HepG2 (cell line): ENCODE measurements around the gene HUNK. TPM values are rescaled to one million over a fixed set of nuclear protein-coding genes. Genes with fewer than 3 reads are reported as not detected.

ENCODE experiments used
- ATAC-seq: fragments of 200-7000 bp; cut with Tn5 transposase; 3 replicates; pipeline ENCODE4 v1.9.1; 2020; ENCODE audit warnings: mild to moderate bottlenecking, moderate library complexity
- BruUV-seq: library from RNA; stranded (reverse); fragments of 400-500 nt; replicated peaks from 2 replicates; lab custom pipeline; 2021; lab: Mats Ljungman, UMichigan
- CTCF ChIA-PET: fragments of 300-600 bp; formaldehyde crosslinking; extraction: SDS; loops from one replicate; lab custom pipeline; 2021; ENCODE audit warnings: low total read pairs, inconsistent platforms, low intra/inter-chr PET ratio; lab: Yijun Ruan, JAX
- POLR2A ChIA-PET: fragments of 350-600 bp; sonication (Branson Sonifier 250); formaldehyde crosslinking; loops from one replicate; lab custom pipeline; 2020; ENCODE audit warnings: antibody characterized with exemption, inconsistent platforms; lab: Yijun Ruan, JAX
- DNase-seq: peaks from one replicate; pipeline ENCODE4 v3.0.0-alpha.2; 2015; ENCODE audit warnings: low spot score
- FAIRE-seq: peaks from 3 replicates; lab custom pipeline; 2011; peaks lifted over from hg19 to GRCh38; lab: Jason Lieb, UNC
- H2AFZ ChIP-seq: one replicate; pipeline ENCODE4 v1.6.1; 2011; ENCODE audit warnings: low read length, inconsistent platforms
- H3K27ac ChIP-seq: fragments of 300-600 bp; 3 replicates; pipeline ENCODE4 v1.8.0; 2011; ENCODE audit warnings: mixed run types, mild to moderate bottlenecking, mixed read lengths, low read length, inconsistent platforms; ENCODE audit not compliant: insufficient read depth; ENCODE audit errors: extremely low read length
- H3K27me3 ChIP-seq, 2 experiments: fragments of 200-600 bp in 1 of 2; 2 replicates in 1 of 2; 3 replicates in 1 of 2; pipeline versions ENCODE4 v1.6.0 to v1.8.0; 2011; ENCODE audit warnings: low read length in 2 of 2, mild to moderate bottlenecking in 2 of 2, moderate library complexity in 2 of 2, inconsistent platforms in 1 of 2; ENCODE audit not compliant: insufficient read depth in 2 of 2, control insufficient read depth in 1 of 2
- H3K36me3 ChIP-seq, 2 experiments: fragments of 200-600 bp in 1 of 2; replicated peaks in 1 of 2; 2 replicates in 1 of 2; 3 replicates in 1 of 2; pipeline versions ENCODE4 v1.5.1 to v1.8.0; 2011; ENCODE audit warnings: low read length in 2 of 2, inconsistent platforms in 1 of 2; ENCODE audit not compliant: insufficient read depth in 2 of 2, control insufficient read depth in 1 of 2
- H3K4me1 ChIP-seq: 2 replicates; pipeline ENCODE4 v1.5.1; 2012; ENCODE audit warnings: low read length, inconsistent platforms; ENCODE audit not compliant: insufficient read depth
- H3K4me2 ChIP-seq: 2 replicates; pipeline ENCODE4 v1.6.0; 2011; ENCODE audit warnings: low read depth, low read length, inconsistent platforms
- H3K4me3 ChIP-seq, 3 experiments: fragments of 200-600 bp in 1 of 3; sonication (generic), shearing (Covaris generic) in 1 of 3; replicated peaks in 1 of 3; 2 replicates each; pipeline ENCODE4 v1.5.1; 2011 to 2016; ENCODE audit warnings: low read length in 3 of 3, inconsistent platforms in 2 of 3, low read depth in 2 of 3, mild to moderate bottlenecking in 2 of 3, control low read depth in 1 of 3, mixed read lengths in 1 of 3; ENCODE audit not compliant: insufficient read depth in 1 of 3
- H3K79me2 ChIP-seq: one replicate; pipeline ENCODE4 v1.6.1; 2011; ENCODE audit warnings: low read length, inconsistent platforms; ENCODE audit not compliant: insufficient read depth
- H3K9ac ChIP-seq: 2 replicates; pipeline ENCODE4 v1.6.0; 2011; ENCODE audit warnings: mild to moderate bottlenecking, low read depth, low read length, inconsistent platforms; ENCODE audit not compliant: insufficient read depth
- H3K9me3 ChIP-seq: 2 replicates; pipeline ENCODE4 v1.5.1; 2012; ENCODE audit warnings: mild to moderate bottlenecking, low read length
- H4K20me1 ChIP-seq: 2 replicates; pipeline ENCODE4 v1.6.0; 2011; ENCODE audit warnings: inconsistent platforms, mild to moderate bottlenecking, low read length, moderate library complexity; ENCODE audit not compliant: insufficient read depth
- CENPBD1 ChIP-seq: sonication (generic); formaldehyde crosslinking; IDR thresholded peaks from 2 replicates; pipeline ENCODE4 v1.8.0; 2022; ENCODE audit warnings: missing genetic modification reagents, low read depth, mild to moderate bottlenecking, borderline replicate concordance
- IKZF4 ChIP-seq: sonication (generic); formaldehyde crosslinking; IDR thresholded peaks from 2 replicates; pipeline ENCODE4 v1.5.1; 2020; ENCODE audit warnings: borderline replicate concordance, mild to moderate bottlenecking, low read depth, missing genetic modification reagents; ENCODE audit errors: not compliant biosample characterization
- ISX ChIP-seq: sonication (generic); formaldehyde crosslinking; conservative IDR thresholded peaks from 2 replicates; pipeline ENCODE4 v1.5.0; 2020; ENCODE audit warnings: missing genetic modification reagents
- JUNB ChIP-seq: sonication (generic); formaldehyde crosslinking; IDR thresholded peaks from 2 replicates; pipeline ENCODE4 v1.8.0; 2022; ENCODE audit warnings: missing genetic modification reagents, mild to moderate bottlenecking, borderline replicate concordance
- MAX ChIP-seq: IDR thresholded peaks from 2 replicates; pipeline ENCODE4 v1.6.1; 2012; ENCODE audit warnings: inconsistent platforms
- NFYC ChIP-seq: IDR thresholded peaks from 2 replicates; pipeline ENCODE4 v1.6.1; 2016; ENCODE audit warnings: missing genetic modification reagents, missing compliant biosample characterization
- POGZ ChIP-seq: sonication (generic); formaldehyde crosslinking; IDR thresholded peaks from 2 replicates; pipeline ENCODE4 v1.4.0; 2020; ENCODE audit warnings: mild to moderate bottlenecking, missing genetic modification reagents
- RFX5 ChIP-seq: IDR thresholded peaks from 2 replicates; pipeline ENCODE4 v1.6.1; 2011; ENCODE audit warnings: low read depth, low read length, improper control_type of control experiment
- SOX5 ChIP-seq: IDR thresholded peaks from 2 replicates; pipeline ENCODE4 v1.6.1; 2016; ENCODE audit warnings: borderline replicate concordance
- TMF1 ChIP-seq: sonication (generic); formaldehyde crosslinking; IDR thresholded peaks from 2 replicates; pipeline ENCODE4 v1.8.1; 2022; ENCODE audit warnings: low read depth, missing genetic modification reagents
- ZFP62 ChIP-seq: sonication (generic); formaldehyde crosslinking; IDR thresholded peaks from 2 replicates; pipeline ENCODE4 v1.4.0; 2020; ENCODE audit warnings: missing genetic modification reagents
- ZNF17 ChIP-seq: sonication (generic); formaldehyde crosslinking; IDR thresholded peaks from 2 replicates; pipeline ENCODE4 v1.5.0; 2020; ENCODE audit warnings: mild to moderate bottlenecking, missing genetic modification reagents
- ZNF24 ChIP-seq: fragments of 450-650 bp; IDR thresholded peaks from 2 replicates; pipeline ENCODE4 v1.6.1; 2017; ENCODE audit warnings: antibody characterized with exemption, mild to moderate bottlenecking
- ZNF562 ChIP-seq: sonication (generic); formaldehyde crosslinking; IDR thresholded peaks from 2 replicates; pipeline ENCODE4 v1.8.0; 2022; ENCODE audit warnings: missing genetic modification reagents, borderline replicate concordance
- ZNF563 ChIP-seq: sonication (generic); formaldehyde crosslinking; IDR thresholded peaks from 2 replicates; pipeline ENCODE4 v1.8.0; 2022; ENCODE audit warnings: mild to moderate bottlenecking, moderate library complexity, missing genetic modification reagents
- ZNF652 ChIP-seq: IDR thresholded peaks from 2 replicates; pipeline ENCODE4 v1.6.1; 2016; ENCODE audit warnings: low read depth, borderline replicate concordance
- WGBS: methylation state at CpG from one replicate; pipeline ENCODE4 v1.1.6; 2017; ENCODE audit warnings: low lambda C conversion rate; 5-methylcytosine and 5-hydroxymethylcytosine counted together
- in situ Hi-C: cut with HindIII; loops from 2 replicates; pipeline ENCODE4 v1.10.0; 2017; ENCODE audit warnings: low pct_unique_long_range_greater_than_20kb; ENCODE audit not compliant: extremely low pct_ligation_motif_present
- intact Hi-C: fragments of 100-400 bp; cut with micrococcal nuclease; formaldehyde crosslinking; loops from one replicate; pipeline ENCODE4 v1.10.0; 2022; ENCODE audit not compliant: unreplicated experiment
- polyA plus RNA-seq, 8 experiments: library from polyadenylated mRNA; depleted of rRNA in 3 of 8; stranded (reverse) in 7 of 8; unstranded in 1 of 8; fragments of >200 nt; fragmentation: Illumina TruSeq in 4 of 8; extraction: Trizol in 4 of 8; gene quantifications; 2 replicates each; pipeline versions ENCODE4 v1.2.1 to v1.2.3, GENCODE V29; 2011 to 2016; ENCODE audit warnings: low read depth in 4 of 8, missing spikeins in 1 of 8, mixed read lengths in 1 of 8; ENCODE audit not compliant: insufficient read depth in 1 of 8
- total RNA-seq, 5 experiments: library from RNA; depleted of rRNA; stranded (reverse); fragments of >200 nt; fragmentation: Illumina TruSeq; extraction: Trizol; gene quantifications; 2 replicates each; pipeline ENCODE4 v1.2.3, GENCODE V29; 2016; ENCODE audit warnings: low read depth in 1 of 5
- TF ChIP-seq, protein P1 (sequence below): sonication (generic); formaldehyde crosslinking; IDR thresholded peaks from 2 replicates; pipeline ENCODE4 v1.4.0; 2020; ENCODE audit warnings: missing genetic modification reagents
- TF ChIP-seq, protein P2 (sequence below): sonication (generic); formaldehyde crosslinking; conservative IDR thresholded peaks from 2 replicates; pipeline ENCODE4 v1.4.0; 2020; ENCODE audit warnings: mild to moderate bottlenecking, missing genetic modification reagents, moderate library complexity

The HUNK gene
- total and polyA plus RNA-seq, 2 of the 13 experiments (the other 11 are each of a cell fraction or from before 2014, with no cell fraction given): 1.8 to 1.9 TPM

DNA sequence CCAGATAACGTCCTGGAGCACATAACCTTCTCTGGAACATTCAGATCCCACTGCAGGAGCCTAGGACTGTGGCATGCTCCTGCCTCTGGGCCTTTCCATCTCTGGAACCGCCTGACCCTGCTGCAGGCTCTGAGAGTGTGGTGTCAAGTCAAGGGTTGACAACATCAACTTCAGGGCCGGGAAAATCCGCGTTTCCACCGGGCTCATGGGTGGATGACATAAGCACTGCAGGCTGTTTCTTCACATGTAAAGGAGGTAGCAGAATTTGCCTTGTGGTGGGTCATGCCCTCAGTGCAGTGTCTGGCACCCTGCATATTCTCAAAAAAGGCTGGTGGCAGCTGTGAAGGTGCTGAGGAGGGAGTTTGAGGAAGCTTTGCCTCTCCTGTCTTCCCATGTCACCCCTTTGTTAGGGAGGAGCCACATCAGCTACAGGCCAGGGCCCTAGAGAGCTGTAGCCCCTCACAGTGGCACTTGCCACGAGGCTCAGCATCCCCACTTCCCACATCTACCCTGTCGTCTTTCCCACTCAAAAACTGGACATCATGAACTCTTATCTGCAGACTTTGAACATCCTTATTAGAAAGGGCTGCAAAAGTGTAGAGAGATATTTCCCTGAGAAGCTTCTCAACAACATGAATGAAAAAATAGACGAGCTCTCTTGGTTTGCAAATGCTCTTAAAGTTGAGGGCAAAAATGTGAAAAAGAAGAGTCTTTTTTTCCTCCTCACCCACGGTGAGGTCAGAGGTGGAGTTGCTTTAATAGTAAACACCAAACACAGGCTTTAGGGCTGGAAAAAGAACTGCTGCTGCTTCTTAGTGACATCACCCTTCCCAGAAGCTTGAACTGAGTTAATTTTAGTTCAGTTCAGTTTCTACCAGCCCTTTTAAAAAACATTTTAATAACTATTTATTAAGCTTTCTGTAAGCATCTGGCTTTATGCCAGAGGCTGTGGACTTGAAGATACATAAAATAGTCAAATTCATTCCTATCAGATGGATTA is 121.3 kb downstream of the HUNK start:
- FAIRE-seq: no peak
- Histone ChIP-seq H3K27ac (no peak overlapping the region), H4K20me1 (no peaks in the 10 kb centered on the region), H3K27me3 (no peaks in the 10 kb centered on the region), H3K36me3 (peaks cover 3 to 24% of the 10 kb centered on the region in 2 experiments; a peak in 4 of 5 replicates), H2AFZ (no peak overlapping the region), H3K4me2 (no peak overlapping the region), H3K4me3 (no peak overlapping the region), H3K9me3 (no peaks in the 10 kb centered on the region), H3K79me2 (no peaks in the 10 kb centered on the region), H3K9ac (no peak overlapping the region), H3K4me1 (no peaks in the 10 kb centered on the region)
- no peak for DNase-seq
- ChIA-PET CTCF (no interaction called here), POLR2A (no interaction called here)
- intact Hi-C loops (no loop called here), in situ Hi-C loops (loop anchor here (25.0 kb wide), 1 partner anchor 268 kb away; no protein-coding TSS in a partner anchor)
- ATAC-seq: no peak
- WGBS: 60% methylated on average over 8 of the region's 10 CpGs
- BruUV-seq: no TSS peak
- no peak for TF ChIP-seq JUNB
- TF ChIP-seq, protein P1, sequence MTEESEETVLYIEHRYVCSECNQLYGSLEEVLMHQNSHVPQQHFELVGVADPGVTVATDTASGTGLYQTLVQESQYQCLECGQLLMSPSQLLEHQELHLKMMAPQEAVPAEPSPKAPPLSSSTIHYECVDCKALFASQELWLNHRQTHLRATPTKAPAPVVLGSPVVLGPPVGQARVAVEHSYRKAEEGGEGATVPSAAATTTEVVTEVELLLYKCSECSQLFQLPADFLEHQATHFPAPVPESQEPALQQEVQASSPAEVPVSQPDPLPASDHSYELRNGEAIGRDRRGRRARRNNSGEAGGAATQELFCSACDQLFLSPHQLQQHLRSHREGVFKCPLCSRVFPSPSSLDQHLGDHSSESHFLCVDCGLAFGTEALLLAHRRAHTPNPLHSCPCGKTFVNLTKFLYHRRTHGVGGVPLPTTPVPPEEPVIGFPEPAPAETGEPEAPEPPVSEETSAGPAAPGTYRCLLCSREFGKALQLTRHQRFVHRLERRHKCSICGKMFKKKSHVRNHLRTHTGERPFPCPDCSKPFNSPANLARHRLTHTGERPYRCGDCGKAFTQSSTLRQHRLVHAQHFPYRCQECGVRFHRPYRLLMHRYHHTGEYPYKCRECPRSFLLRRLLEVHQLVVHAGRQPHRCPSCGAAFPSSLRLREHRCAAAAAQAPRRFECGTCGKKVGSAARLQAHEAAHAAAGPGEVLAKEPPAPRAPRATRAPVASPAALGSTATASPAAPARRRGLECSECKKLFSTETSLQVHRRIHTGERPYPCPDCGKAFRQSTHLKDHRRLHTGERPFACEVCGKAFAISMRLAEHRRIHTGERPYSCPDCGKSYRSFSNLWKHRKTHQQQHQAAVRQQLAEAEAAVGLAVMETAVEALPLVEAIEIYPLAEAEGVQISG (CRISPR knock-in tag): no peak
- TF ChIP-seq IKZF4: no peak
- no peak for TF ChIP-seq ZNF24
- no peak for TF ChIP-seq RFX5
- TF ChIP-seq NFYC: no peak
- no peak for TF ChIP-seq TMF1 (CRISPR knock-in tag)
- TF ChIP-seq POGZ (CRISPR knock-in tag): no peak
- TF ChIP-seq ZNF17 (CRISPR knock-in tag): no peak
- TF ChIP-seq MAX: no peak
- no peak for TF ChIP-seq ISX (CRISPR knock-in tag)
- TF ChIP-seq CENPBD1: no peak
- TF ChIP-seq, protein P2, sequence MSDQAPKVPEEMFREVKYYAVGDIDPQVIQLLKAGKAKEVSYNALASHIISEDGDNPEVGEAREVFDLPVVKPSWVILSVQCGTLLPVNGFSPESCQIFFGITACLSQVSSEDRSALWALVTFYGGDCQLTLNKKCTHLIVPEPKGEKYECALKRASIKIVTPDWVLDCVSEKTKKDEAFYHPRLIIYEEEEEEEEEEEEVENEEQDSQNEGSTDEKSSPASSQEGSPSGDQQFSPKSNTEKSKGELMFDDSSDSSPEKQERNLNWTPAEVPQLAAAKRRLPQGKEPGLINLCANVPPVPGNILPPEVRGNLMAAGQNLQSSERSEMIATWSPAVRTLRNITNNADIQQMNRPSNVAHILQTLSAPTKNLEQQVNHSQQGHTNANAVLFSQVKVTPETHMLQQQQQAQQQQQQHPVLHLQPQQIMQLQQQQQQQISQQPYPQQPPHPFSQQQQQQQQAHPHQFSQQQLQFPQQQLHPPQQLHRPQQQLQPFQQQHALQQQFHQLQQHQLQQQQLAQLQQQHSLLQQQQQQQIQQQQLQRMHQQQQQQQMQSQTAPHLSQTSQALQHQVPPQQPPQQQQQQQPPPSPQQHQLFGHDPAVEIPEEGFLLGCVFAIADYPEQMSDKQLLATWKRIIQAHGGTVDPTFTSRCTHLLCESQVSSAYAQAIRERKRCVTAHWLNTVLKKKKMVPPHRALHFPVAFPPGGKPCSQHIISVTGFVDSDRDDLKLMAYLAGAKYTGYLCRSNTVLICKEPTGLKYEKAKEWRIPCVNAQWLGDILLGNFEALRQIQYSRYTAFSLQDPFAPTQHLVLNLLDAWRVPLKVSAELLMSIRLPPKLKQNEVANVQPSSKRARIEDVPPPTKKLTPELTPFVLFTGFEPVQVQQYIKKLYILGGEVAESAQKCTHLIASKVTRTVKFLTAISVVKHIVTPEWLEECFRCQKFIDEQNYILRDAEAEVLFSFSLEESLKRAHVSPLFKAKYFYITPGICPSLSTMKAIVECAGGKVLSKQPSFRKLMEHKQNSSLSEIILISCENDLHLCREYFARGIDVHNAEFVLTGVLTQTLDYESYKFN (CRISPR knock-in tag): no peak
- TF ChIP-seq ZFP62 (CRISPR knock-in tag): no peak
- TF ChIP-seq ZNF563: no peak
- TF ChIP-seq ZNF652 (CRISPR knock-in tag): no peak
- no peak for TF ChIP-seq SOX5 (CRISPR knock-in tag)
- no peak for TF ChIP-seq ZNF562
